ENCODE data around the gene FGF14. TPM values are rescaled to one million over a fixed set of nuclear protein-coding genes. Genes with fewer than 3 reads are reported as not detected.
"Not testable (repeated sequence)": the region's sequence is repeated elsewhere in the genome, so short reads cannot be mapped to it uniquely, and the experiment has no call there.

The FGF14 gene
- total RNA-seq, 1 experiment from 2014 or later = under 0.01 TPM

DNA sequence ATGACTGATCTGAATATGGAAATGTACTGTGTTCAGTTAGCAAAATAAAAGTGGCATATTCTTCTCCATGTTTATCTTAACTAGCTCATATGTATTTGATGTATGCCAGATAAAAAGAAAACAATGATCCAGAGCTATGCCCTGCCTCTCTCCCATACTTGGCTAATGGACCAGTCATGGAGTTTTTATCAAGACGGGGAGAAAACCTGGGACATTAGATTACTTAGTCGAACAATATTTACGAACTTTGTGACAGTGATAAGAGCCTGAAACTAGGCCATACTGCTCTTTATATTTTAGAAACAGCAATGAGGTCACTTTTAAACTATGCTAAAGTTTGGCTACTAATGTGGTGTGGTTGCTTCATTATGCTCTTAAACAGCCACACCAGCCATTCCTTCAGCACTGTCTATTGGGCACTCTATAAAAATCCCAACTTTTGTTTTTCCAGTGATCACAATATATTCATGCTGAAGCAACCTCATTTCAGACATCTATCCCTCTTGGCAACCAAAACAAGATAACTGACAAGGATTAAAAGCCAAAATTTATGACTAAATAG, 265.0 kb downstream of the FGF14 start:
- no peak for DNase-seq (ENCODE audit: low spot score)

DNA sequence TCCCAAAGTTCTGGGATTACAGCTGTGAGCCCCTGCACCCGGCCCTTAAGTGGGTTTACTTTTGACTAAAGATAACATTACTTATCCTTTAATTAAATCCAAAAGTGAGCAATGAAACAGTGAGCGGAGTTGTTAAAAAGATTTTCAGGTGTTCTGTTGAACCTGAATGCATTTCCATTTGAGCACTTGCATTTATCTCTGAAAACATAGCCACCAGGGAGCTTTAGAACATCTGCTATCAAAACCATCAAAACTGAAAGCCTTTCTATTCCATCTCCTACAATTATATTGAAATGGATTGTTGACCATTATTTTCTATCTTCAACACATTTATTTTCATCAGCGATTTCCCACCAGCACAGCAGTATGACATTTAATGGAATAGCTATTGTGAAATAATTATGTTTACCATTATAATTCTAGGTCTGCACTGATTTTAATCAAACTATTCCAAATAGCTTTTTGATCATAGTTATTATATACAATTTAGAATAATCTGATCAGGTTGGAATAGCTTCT, 269.0 kb downstream of the FGF14 start:
- DNase-seq (ENCODE audit: low spot score) = no peak

DNA sequence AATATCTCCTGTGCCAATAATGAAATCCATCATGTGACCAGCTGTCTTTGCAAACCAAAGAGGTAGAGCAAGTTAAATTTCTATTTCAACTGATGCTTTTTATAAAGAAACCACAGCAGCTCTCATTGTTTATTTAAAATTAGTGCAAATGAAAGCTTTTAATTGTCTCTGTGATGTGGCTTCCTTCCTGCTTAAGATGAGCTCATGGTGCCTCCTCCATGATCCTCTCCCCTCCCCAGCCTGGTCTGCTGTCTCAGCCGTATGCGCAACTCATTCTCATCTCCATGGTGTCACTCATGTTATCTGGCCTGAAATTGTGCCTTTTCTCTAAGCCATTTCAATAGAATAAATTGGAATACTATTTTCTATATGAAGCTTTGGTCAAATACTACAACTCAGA, 270.6 kb downstream of the FGF14 start:
- no peak for DNase-seq (ENCODE audit: low spot score)

DNA sequence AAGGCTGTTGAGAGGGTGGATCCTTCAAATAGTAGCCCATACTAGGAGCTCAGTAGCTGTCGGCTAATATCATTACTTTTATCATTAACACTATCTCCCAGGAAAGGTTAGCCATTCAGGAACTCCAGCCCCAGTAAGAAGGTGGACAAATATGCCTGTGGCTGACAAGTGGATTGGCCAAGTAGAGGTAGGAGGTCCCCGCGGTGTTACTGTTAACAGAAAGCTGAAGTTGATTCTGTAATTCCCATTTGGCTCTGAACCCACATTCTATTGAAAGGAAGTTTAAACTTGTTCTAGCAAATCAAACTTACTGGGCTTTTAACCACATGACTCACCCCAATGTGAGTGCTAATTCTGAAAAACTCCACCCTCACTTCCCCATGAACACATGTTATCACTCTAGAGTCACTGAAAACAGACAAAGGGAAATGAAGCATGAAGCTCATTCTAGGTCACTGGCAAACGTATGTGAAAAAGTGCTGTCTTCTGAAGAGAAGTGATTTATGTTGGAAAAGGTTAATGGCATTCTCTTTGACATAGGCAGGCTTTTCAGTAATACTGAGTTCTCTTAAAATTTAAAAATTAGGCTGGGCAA, 273.5 kb downstream of the FGF14 start:
- DNase-seq (ENCODE audit: low spot score) = peak; percentile 72

- DNase-seq (ENCODE audit: low spot score) = no peak
Observed at GRCh38 chr13:102127153-102127552, 274.7 kb downstream of the FGF14 start.

- no peak for DNase-seq (ENCODE audit: low spot score)
Observed at GRCh38 chr13:102122147-102122546, 279.7 kb downstream of the FGF14 start.

- DNase-seq (ENCODE audit: low spot score) = no peak
Observed at GRCh38 chr13:102117175-102117831, 284.5 kb downstream of the FGF14 start.

- no peak for DNase-seq (ENCODE audit: low spot score)
Observed at GRCh38 chr13:102103469-102103868, 298.4 kb downstream of the FGF14 start.

DNA sequence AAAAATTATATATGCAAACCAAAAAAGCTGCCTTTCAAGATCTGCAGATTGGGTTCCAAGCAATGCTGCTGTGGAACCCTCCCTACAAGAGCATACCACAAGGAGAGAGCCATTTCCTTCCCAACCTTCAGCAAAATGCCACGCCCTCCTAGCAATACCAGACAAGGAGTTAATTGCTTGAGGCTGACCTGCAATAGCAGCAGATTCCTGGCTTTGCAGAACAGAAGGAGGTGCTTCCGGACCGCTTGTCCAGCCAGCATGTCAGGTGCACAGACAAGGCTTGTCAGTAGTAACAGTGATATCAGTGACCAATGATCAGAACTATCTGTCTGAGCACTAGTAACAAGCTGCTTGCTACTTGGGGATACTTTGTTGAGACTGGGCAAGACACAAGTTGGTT, 301.6 kb downstream of the FGF14 start:
- DNase-seq (ENCODE audit: low spot score) = no peak

DNA sequence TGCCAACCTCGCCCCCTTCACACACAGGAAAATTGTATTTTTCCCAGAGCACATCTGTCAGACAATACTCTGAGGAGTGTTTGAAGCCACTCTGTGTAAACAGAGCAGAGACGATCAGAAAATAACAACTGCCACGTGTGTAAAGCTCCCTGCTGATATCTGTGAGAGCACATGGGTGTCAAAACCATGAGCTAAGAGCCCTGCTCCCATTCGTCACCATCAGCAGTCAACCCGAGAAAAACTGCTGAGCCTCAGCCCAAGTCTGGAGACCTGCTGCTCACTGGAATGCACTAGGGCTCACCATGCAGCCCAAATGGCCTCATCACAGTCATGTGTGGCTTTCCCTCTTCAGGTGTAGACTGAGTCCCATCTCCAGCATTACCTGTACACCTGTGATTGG, 304.1 kb downstream of the FGF14 start:
- no peak for DNase-seq (ENCODE audit: low spot score)

- DNase-seq (ENCODE audit: low spot score) = not testable (repeated sequence)
Observed at GRCh38 chr13:102093288-102093687, 308.6 kb downstream of the FGF14 start.

GRCh38 chr13:102091231-102091630, 310.6 kb downstream of the FGF14 start:
- peak; percentile 29 for DNase-seq (ENCODE audit: low spot score)

GRCh38 chr13:102090532-102090931, 311.3 kb downstream of the FGF14 start:
- no peak for DNase-seq (ENCODE audit: low spot score)

DNA sequence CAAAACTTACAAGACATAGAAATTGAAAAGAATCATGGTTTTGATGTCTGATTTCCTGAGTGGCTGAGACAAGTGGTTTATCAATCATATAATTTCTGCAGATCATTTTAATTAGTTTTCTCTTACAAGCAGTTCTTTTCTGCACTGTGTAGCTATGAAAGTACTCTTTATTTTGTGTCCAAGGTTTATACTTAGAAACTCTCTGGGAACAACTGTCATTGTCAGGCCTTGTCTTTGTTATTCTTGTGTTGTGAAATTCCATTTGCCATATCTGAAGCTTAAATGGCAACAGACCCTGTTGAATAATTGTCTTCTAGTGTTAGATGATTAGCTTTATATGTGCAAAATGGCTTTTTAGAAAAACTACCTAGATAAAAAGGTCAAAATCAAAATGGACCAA, 312.1 kb downstream of the FGF14 start:
- no peak for DNase-seq (ENCODE audit: low spot score)

- DNase-seq (ENCODE audit: low spot score) = no peak
Observed at GRCh38 chr13:102089177-102089576, 312.7 kb downstream of the FGF14 start.

GRCh38 chr13:102073251-102073650, 328.6 kb downstream of the FGF14 start:
- DNase-seq (ENCODE audit: low spot score) = no peak

DNA sequence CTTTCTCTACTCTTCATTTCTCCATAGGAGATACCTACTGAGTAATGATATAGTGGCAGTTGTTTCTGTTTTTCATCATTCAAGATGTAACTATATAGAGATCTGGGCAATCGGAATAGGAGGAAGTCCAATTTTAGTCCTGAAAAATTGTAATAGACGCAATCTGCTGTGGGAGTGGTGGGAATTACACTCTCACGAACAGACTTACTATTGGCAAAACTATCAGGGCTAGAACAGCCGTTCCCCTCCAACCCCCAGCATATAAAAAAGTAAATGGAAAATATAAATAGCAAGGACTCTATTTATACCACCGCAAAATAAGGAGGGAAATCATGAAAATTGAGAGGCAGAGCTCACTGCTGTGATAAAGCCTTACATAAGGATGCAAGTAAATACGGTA, 330.1 kb downstream of the FGF14 start:
- DNase-seq (ENCODE audit: low spot score) = no peak

GRCh38 chr13:102068323-102068722, 333.5 kb downstream of the FGF14 start:
- DNase-seq (ENCODE audit: low spot score) = not testable (repeated sequence)

- no peak for DNase-seq (ENCODE audit: low spot score)
Observed at GRCh38 chr13:102055090-102055779, 346.6 kb downstream of the FGF14 start.

- no peak for DNase-seq (ENCODE audit: low spot score)
Observed at GRCh38 chr13:102049853-102050252, 352.0 kb downstream of the FGF14 start.

DNA sequence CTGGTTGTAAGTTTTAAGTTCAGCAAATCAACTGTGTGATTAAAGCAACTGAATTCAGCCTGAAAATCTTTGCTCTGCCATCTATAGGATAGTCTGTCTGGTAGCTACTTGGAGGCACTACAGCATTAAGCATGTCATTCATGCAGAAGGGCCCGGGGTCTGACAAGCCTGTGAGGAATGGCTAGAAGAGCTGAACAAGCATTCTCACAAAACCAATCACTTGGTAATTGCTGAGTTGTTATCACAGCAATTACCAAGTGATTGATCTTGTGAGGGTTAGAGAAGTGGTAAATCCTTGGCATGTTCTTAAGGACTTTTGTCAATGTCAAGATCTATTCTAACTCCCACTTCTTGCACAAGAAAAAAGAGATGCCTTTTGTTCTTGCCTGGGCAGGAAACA, 356.1 kb downstream of the FGF14 start:
- no peak for DNase-seq (ENCODE audit: low spot score)

DNA sequence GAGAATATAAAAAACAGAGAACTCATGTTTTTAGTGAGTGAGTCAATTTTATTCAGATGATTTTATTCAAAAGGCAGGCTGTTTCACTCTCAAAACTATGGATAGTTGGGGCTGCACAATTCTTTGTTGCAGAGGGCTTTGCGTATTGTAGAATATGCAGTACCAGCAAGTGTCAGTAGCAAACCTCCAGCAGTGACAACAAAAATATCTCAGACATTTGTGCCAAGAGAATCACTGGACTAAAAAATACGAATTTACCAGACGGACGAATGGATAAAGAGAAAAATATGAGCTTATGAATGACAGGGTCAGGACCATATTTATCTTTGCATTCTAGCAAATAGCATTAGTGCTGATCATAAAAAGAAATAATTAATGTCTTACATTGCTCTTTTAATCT, 359.1 kb downstream of the FGF14 start:
- DNase-seq (ENCODE audit: low spot score) = no peak

DNA sequence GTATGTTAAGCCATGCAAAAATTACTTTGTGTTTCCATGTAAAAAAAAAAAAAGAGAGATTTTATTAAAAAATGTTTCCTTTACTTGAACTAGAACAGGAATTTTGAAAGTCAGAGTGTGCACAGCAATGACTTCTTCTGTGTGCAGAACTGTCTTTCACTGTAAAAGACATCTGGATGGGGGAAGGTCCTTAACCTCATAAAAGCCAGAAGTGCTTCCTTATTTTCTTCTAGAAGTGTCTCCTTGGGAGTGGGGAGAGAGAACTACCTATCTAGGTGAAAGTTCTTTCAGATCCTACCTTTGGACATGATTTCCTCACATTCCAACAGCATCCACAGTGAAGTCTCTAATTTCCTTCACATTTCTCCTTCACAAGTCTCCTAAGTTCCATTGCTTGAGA, 360.3 kb downstream of the FGF14 start:
- DNase-seq (ENCODE audit: low spot score) = no peak
